Left renal pelvis (tissue), 4 donors: ENCODE results near the gene NLRP1. TPM values are rescaled to one million over a fixed set of nuclear protein-coding genes. Genes with fewer than 3 reads are reported as not detected.

Experiments used
- DNase-seq, 4 donors: peaks; one replicate each; pipeline ENCODE4 v3.0.0-alpha.2; 2013; ENCODE audit warnings: low read depth in 4 of 4, low spot score in 3 of 4
- polyA plus RNA-seq, 4 donors: library from polyadenylated mRNA; unstranded; fragments of 120-200 nt; gene quantifications; one replicate each; pipeline ENCODE4 v1.2.1, GENCODE V29; 2013; ENCODE audit not compliant: insufficient read length in 4 of 4

NLRP1 gene
- polyA plus RNA-seq, 4 donors: 42.8 to 54.0 (median 50.0) TPM

DNA sequence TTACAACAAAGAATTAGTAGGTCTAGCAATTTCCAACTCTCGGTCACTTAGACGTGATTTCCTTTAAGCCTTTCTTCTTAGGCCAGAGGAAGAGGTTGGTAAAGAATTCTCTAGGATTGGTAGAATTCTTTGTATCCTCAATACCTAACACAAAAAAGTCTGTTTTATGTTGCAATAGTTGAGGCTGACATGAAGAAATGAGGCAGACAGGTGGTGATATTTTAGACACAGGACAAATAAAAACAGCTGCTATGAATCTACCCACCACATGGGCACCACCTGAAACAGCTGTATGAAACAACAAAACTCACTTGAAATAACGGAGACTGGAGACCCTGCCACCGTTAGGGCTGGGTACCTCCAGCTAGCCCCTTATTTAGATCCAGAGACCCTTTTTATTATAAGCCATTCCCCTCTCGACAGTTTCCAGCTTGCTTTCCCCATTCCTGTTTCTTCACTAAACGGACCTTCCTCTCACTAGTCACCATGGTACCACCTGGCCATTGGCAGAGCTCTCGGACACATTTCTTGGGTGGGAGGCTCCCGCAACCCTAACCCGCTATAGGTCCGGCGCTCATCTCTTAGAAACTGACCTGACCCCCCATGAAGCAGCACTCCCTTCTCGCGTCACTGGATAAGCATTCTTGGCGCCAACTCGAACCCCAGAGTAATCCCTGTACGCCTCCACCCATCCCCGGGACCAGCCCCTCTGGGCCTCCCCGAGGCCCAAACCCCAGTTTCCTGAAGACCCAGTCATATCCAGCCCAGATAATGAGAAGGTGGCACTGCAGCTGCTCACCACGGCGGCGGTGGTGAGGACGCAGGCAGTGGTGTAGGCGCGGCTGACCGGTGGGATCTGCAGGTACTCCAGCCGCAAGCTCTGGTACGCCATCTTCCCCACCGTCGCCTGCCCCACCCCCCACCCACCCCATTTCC, 98.8 kb downstream of the NLRP1 start, which contains the start of gene DERL2:
TSS of gene DERL2 (minus strand) at position 909 of the 936 bp plus-strand sequence. CDS start at position 892, 17 bp downstream.
- DNase-seq: no peak

DNA sequence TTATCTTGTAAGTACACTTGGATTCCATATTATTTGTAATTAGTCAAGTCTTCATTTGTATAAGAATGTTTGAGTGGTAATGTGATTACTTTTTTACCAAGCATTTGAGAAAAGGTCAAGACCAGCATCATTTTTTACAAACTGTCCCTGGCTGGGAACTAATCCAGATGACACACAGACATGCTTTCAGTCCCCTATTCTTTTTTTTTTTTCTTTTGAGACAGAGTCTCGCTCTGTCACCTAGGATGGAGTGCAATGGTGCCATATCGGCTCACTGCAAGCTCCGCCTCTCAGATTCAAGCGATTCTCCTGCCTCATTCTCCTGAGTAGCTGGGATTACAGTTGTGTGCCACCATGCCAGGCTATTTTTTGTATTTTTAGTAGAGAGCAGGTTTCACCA, 102.9 kb downstream of the NLRP1 start:
- DNase-seq: no peak

DNA sequence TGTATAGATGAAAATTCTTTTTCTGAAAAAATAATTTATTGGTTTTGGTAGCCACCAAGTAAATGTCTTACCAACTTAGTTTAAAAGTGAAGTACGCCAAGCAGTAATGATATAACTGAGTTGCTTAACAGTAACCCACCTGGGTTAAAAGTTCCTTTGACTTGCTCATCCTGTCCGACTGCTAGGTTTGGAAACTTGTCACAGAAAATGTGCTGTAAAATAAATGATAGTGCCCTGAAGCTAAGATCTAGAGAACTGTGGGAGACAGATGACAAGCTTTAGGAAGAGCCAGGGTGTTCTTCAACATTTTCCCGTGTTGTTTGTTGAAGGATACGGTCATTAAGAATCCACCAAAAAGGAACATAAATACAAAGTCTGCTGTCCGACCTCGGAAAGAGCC, 103.3 kb downstream of the NLRP1 start:
- DNase-seq: no peak

DNA sequence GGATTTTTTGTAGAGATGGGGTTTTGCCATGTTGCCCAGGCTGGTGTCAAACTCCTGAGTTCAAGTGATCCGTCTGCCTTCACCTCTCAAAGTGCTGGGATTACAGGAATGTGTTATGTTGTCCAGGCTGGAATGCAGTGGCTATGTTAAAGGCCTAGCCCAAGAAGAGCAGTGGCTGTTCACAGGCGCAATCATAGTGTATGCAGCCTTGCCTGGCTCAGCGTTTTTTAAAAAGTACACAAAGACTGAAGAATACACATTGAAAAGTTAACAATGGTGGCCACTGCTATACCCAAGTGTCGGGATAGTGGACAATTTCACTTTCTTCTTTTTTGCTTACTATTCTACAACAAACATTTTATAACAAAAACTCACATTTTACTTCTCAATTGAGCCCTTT, 105.3 kb downstream of the NLRP1 start:
- no peak for DNase-seq

DNA sequence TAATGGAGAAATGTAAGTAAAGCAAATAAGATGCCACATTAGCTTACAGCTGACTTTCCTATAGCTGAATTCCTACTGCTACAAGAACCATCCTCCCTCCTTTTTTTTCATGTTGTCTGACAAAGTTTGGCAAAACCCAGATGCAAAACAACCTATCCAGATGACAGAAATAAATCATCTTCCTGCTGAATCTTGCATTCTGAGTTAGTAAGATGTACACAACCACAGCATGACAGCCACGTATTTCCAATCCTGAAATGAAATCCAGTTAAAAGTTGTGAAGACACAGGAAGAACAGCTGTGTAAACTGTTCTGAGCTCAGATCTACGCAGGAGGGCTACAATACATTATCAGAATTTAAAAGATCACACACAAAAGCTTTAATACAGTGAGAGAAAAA, 110.4 kb downstream of the NLRP1 start:
- no peak for DNase-seq

DNA sequence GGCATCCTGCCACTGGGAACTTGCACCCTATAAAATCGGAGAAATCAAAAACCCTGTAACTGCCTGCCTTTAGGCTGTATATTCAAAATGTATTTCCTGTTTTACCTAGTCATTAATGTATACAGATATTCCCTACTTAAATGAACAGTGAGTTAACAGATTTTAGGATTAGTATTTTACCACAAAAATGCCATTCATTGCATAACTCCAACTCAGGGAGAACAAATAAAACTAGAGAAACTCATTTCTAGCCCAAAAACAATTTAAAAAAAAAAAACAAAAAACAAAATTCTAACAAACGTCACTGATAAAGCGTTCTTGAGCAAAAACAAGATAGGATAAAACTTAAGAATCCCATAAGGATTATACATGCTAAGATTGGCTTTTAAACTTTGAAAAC, 111.8 kb downstream of the NLRP1 start:
- DNase-seq: no peak

DNA sequence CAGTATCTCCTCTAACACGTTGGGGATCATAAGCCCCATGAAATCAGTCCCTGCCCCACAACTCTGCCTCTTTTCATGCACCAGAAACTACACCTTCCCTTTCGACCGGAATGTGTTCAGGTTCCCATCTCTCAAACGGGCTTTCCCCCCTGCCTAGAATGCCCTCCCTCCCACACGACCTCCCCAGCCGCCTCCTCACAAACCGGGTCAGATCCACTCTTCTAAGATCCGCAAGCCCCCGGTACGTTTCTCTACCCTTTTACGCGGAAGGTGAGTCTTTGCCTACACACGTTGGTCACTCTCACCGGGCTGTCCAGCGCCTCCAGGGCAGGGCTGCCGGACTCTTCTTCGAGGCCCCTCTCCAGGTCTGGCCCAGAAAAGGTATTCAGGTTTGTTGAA, 116.2 kb downstream of the NLRP1 start:
- DNase-seq: no peak

DNA sequence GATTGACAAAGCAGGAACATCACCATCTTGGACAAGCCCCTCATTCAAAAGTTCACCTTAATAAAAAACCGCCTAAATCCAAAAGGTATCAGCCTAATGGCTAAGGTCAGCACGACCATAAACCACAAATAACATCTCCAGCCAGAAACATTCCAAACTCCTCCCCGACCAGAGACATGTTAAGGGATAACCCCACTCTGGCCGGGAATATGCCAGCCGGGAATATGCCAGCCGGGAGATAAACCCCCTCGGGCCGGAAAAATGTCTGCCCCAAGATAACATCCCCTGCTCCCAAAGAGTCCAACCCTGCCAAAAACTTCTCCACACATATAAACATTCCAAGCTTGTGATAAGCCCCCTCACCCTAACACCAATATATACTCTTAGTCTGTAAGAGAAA, 116.9 kb downstream of the NLRP1 start:
- no peak for DNase-seq

DNA sequence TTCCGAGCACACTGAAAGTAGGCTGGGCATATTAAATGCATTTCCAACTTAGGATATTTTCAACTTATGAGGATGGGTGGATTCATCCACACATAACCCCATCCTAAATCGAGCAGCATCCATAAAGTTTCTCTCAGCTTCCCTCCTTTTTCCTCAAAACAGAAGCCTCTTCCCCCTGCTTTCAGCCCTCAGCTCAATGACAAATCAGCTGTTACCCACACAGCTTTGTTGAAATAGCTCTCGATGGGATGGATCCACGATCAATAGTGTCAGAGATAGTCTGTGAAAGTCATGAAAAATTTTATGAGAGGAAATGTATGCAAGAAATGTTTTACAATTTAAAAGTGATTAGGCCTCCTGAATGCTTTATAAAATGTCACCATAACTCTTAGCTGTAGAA, 118.0 kb downstream of the NLRP1 start:
- DNase-seq: no peak

DNA sequence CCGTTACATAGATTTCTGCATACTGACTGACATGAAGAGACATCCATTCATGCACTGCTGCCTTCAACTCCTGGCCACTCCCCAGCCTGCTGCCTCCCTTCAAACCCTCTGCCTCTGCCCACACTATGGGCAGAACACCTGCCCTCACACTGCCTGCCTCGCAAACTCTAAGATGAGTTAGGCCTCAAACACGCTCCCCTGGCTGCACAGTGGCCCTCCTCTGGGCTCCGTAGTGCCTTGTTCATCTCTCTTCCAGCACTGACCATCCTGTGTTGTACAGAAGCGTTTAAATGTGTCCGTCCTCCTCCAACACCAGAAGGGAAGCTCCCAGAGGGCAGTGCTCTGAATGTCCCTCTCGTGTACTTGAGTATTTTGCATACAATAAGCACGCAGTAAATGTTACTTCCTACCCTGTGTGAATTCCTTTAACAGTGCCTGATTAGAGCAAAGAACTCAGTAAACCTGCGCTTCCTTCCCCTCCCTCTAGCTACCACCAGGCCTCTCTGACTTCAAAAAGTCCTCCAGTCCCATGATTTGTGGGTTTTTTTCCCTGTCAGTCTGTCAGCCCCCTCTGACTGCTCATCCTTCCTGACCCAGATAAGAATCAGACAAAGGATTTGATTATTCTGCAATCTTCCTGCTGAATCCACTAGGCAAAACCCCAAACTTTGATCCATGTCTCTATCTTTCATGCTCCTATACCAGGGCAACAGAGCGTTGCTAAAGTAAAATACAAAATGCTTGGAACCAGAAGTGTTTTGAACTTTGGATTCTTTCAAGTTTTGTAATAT, 119.4 kb downstream of the NLRP1 start:
- no peak for DNase-seq

Other genes starting within 250 kb of the NLRP1 start
- gene NUP88, start 164.8 kb downstream of the NLRP1 start, polyA plus RNA-seq: 10 to 100 TPM; 40.6 to 77.7 (median 73.6) TPM
- 10 to 100 TPM; 45.7 to 86.5 (median 59.7) TPM for gene RPAIN, start 164.3 kb downstream of the NLRP1 start, polyA plus RNA-seq
- gene C1QBP, start 145.4 kb downstream of the NLRP1 start, polyA plus RNA-seq: 100 to 1,000 TPM in 3 of 4 donors, 10 to 100 TPM in 1; 93.7 to 178 (median 153) TPM
- gene DHX33, start 115.5 kb downstream of the NLRP1 start, polyA plus RNA-seq: 10 to 100 TPM; 13.9 to 22.2 (median 18.6) TPM
- 100 to 1,000 TPM in 1 of 4 donors, 10 to 100 TPM in 3; 75.5 to 102 (median 84.7) TPM for gene DERL2, start 98.3 kb downstream of the NLRP1 start, polyA plus RNA-seq
- 10 to 100 TPM; 24.9 to 42.3 (median 37.4) TPM for gene MIS12, start 97.9 kb downstream of the NLRP1 start, polyA plus RNA-seq